OCI-LY3 (cell line): ENCODE data around the gene TLR7.

Source experiments
- EZH2phosphoT487 ChIP-seq: fragments of 200-600 bp; shearing (Covaris generic); IDR thresholded peaks from 2 replicates; pipeline ENCODE4 v1.6.1; 2018; ENCODE audit warnings: antibody characterized with exemption, mixed run types, low read depth
- TF ChIP-seq, protein P1 (sequence below): fragments of 200-600, 300-600 bp; sonication (generic); IDR thresholded peaks from 2 replicates; pipeline ENCODE4 v1.5.1; 2014; ENCODE audit warnings: antibody characterized with exemption, low read length, low read depth

DNA sequence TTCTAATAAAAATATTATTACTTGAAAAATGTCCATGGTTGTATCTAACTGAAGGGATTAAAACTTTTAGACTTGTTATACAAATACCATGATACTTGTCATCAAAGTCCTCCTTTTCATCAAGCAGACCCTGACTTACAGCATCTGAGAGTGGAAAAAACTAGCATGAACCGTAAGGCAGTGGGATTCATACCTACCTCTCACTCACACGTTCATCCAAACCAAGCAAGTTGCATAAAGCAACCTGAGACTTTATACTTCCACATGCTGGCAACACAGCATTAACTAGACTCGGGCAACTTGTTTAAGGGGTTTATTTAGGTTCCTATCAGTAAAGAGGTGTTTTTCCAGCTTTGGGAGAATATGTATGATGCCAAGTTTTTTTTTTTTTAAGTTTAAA lies 22.6 kb upstream of the TLR7 start:
- TF ChIP-seq, protein P1, sequence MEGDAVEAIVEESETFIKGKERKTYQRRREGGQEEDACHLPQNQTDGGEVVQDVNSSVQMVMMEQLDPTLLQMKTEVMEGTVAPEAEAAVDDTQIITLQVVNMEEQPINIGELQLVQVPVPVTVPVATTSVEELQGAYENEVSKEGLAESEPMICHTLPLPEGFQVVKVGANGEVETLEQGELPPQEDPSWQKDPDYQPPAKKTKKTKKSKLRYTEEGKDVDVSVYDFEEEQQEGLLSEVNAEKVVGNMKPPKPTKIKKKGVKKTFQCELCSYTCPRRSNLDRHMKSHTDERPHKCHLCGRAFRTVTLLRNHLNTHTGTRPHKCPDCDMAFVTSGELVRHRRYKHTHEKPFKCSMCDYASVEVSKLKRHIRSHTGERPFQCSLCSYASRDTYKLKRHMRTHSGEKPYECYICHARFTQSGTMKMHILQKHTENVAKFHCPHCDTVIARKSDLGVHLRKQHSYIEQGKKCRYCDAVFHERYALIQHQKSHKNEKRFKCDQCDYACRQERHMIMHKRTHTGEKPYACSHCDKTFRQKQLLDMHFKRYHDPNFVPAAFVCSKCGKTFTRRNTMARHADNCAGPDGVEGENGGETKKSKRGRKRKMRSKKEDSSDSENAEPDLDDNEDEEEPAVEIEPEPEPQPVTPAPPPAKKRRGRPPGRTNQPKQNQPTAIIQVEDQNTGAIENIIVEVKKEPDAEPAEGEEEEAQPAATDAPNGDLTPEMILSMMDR = no peak
- TF ChIP-seq EZH2phosphoT487 = no peak
